Endometrium (tissue), 2 donors: ENCODE measurements around the gene SOX18.

Experiments
- FAIRE-seq: peaks from 2 replicates; lab custom pipeline; 2012; peaks lifted over from hg19 to GRCh38; lab: Jason Lieb, UNC
- donor health status: control.
- donor health status: control.

SOX18 gene

DNA sequence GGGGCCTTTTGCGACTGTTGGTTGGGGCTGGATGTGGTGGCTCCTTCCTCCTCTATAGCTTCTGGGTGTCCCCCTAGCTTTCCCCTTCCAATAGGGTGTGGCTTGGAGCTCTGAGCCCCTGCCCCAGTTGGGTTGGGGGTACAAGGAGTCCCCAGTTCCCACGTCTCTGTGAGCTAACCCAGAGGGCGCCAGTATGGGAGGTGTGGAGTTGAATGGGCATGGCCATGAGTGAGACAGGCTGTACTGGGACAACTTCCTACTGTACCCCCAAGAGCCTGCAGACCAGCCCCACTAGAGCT lies 12.3 kb downstream of the SOX18 start:
- no peak for FAIRE-seq

DNA sequence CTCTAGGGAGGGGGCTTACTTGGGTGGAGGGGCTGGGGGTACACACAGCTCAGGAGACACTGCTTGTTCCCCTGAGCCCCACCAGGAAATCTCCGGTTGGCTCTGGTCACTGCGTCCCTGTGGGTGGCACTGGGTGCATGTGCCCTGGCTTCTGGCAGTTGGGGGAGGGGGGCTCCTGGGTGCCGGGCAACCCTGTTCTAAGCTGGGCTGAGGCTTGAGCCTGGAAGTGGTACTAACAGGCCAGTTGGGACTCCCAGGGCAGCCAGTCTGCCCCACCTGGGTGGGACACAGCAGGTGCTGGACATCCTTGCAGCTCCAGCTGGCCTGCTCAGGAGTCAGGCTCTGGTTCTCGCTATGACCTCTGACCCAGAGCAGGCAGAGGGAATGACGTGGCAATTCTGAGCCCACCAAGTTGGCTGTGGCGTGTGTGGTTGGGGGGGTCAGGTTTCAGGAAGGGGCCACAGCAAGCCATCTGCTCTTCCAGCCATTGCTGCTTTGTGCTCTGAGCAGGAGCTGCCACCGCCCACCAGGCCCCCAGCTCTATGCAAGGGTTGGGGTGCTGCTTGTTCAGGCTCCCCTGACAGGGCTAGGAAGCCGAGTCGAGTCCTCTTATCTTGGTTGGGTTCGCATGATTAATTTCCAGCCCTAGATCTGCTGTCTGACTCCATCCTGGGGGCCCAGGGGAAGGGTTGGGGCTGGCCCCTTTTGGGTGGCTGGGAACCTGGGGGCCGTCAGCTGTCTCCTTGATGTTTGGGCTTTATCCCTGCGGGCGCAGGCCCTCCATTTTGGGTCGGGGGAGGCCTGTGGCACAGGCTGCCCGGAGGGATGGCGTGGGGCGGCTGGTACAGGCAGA lies 12.9 kb downstream of the SOX18 start:
- no peak for FAIRE-seq

DNA sequence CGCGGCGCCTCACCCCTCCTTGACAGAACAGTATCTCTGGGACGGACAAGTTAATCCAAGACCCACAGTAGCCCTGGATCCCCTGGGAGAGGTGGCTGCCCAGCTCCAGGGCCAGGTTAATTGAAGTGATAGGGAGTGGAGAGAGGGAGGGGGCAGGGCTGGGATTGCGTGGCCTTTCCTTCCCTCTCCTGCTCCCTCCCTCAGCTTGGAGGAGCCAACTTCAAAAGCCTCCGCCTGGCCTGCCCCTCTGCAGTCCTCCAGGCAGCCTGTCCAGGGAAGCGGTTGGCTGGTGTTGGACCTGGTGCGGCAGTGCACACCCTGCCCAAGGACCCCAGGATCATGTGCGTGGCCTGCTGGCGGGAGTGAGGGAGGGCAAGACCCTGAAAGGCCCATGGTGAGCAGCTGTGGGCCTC lies 13.5 kb downstream of the SOX18 start, which contains the start of gene C20orf204:
Gene C20orf204 (plus strand): TSS at position 250 of the 413 bp plus-strand sequence. CDS start 142 bp downstream, at position 392.
- FAIRE-seq, result no peak

DNA sequence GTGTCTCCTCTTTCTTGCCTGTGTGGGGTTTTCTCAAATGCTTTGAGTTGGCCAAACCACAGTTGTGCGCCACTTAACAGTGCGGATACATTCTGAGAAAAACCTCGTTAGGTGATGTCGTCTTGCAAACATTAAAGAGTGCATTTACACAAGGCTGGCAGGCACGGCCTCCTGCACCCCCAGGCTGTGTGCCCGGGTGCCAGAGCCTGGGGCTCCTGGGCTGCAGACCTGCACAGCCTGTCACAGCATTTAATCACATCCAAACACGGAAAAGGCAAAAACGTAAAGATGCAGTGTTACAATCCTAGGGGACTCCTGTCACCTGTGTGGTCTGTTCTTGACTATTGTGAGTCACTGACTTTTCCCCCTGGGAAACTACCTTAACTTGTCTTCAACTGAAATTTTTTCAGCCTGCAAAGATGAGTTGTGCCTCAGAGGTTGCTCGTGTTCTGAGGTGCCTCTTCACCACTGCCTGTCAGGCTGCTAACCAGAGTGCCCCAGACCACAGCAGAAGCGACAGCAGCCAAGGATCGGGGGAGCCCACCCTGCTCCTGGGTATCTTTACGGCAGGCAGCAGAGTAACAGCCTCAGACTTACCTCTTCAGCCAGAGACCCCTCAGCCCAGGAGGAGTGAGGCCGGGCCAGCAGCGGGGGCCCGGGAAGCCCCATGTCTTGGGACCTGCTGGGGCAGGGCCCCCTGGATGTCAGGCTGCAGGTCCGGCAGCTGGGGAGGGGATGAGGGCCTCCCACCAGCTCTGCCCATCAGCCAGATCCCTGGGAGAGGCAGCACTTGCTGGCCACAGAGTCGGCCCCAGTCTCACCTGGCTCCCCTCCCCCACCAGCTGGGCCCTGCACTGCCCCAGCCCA lies 14.1 kb downstream of the SOX18 start:
- no peak for FAIRE-seq

DNA sequence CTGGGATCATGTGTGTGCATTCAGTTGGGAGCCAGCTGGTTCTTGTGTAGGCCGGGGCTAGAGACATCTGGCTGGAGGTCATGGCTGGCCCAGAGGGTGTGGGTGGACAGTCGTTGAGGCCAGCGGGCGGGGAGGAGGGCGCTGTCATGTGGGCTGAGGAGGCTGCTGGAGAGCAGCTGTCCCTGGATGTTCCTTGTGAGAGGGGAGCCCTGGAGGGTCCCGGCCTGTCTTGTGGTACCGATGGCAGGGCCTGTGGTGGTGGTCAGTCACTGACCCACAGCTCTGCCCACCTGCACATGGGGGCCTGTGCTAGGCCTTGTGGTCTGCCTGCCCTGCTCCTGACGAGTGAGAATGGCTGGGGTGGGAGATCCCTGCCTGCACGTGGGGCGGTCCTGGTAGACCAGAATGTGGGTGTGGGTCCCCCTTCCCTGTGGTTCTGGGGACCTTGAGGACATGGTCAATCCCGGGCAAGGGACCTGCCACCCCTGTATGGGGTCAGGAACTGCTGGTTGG lies 15.4 kb downstream of the SOX18 start:
- no peak for FAIRE-seq

DNA sequence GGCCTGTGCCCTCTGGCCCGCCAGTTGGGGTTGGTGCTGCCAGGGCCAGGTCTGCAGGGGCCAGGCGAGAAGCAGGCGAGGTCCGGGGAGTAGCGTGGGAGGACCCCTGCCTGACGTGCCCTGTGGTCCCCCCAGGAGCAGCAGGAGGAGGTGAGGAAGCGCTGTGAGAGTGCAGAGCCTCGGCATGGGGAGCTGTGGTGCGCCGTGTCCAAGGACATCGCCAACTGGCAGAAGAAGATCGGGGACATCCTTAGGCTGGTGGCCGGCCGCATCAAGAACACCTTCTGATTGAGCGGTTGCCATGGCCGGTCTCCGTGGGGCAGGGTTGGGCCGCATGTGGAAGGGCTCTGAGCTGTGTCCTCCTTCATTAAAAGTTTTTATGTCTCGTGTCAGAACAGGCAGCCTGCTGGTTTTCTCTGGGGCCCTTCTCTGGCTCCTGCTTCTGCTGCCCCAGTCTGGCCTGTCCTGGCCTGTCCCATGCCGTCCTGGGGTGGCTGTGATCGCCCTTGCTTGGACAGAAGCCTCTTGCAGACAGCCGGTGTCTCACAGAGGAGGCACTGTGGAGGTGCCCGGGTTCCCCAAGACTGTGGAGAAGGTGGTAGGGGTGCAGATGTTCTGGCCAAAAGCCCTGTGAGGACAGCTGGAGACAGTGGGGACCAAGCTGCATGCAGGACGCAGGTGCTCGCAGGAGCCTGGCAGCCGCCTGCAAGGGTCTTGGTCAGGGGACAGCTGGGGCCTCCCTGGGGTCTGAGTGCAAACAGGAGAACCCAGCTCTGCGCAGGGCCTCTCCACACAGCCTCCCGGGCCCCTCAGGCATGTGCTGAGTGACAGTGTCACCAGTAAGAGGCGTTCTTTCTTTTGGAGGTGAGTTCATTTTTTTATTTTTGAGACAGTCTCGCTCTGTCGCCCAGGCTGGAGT lies 16.5 kb downstream of the SOX18 start:
- FAIRE-seq, result no peak

DNA sequence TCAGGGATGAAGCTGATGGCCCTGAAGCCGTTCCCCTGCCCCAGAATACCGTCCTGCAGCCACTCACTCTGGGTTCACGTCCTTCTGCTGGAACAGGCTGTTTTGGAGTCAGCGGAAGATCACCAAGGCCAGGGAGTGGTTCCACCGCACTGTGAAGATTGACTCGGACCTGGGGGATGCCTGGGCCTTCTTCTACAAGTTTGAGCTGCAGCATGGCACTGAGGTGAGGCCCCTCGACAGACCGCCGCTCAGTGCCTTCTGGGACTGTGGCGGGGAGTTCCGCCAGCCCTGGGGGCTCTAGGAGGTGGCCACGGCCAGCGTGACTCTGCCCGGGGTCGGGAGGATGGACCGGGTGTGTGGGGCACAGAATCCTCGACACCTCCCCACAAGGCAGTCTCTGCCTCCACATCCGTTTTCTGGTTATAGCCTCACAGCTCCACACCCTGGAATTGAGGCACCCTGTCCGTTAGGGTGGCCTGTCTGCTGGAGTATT lies 17.6 kb downstream of the SOX18 start:
- no peak for FAIRE-seq

DNA sequence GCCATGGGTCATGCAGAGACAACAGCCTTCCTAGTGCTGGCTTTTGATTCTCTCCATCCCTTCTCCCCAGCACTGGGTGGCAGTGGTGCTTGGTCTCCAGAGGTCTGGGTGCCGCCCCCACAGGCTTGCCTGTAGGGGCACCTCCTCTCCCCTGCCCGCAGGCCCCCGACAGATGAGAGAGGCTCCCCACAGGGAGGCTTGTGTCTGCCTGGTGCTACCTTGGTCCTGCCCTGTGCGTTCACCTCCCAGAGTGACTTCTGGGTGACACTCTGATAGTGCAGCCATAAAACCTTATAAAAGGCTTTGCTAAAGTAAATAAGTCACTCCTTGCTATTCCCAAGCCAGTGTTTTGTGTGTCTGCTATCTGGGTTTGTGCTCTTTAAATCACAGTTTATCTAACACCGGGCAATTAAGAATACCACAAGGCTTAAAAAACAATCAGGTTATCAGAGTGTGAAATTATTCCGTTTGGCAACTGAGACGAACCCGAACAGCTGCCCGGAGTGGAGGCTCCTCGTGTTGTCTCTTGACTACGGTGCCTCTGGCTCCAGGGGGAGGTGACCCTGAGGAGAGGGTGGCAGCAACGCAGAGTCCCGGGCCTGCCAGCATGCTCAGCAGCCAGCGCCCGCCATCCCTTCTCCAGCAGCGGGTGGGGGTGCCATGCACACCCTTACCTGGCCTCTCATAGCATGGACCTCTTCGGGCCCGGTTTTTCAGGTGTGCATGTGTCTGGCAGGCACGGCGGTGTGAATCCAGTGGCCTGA lies 18.9 kb downstream of the SOX18 start:
- FAIRE-seq, result no peak

DNA sequence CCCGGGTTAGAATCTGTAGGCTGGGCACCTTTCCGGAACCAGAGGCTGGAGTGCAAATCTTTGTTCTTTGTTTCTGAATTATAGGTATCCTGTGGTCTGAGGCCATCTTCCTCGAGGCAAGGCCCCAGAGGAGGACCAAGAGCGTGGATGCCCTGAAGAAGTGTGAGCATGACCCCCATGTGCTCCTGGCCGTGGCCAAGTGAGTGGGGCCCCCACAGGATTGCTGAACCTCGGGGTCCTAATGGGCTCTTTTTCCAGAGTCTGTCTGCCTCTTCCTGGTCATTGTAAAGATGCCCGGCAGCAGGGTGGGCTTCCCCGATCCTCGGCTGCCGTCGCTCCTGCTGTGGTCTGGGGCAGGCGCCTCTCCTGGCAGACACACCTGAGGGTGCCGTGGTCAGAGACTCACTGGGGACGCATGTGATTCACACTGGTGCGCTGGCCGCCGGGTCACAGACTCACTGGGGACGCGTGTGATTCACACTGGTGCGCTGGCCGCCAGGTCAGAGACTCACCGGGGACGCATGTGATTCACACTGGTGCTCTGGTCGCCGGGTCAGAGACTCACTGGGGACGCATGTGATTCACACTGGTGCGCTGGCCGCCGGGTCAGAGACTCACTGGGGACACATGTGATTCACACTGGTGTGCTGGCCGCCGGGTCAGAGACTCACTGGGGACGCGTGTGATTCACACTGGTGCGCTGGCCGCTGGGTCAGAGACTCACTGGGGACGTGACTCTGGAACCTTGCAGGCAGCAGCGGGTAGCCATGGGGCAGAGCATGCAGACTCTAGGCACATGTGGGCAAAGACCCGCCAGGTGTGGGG lies 19.9 kb downstream of the SOX18 start:
- FAIRE-seq, result no peak

DNA sequence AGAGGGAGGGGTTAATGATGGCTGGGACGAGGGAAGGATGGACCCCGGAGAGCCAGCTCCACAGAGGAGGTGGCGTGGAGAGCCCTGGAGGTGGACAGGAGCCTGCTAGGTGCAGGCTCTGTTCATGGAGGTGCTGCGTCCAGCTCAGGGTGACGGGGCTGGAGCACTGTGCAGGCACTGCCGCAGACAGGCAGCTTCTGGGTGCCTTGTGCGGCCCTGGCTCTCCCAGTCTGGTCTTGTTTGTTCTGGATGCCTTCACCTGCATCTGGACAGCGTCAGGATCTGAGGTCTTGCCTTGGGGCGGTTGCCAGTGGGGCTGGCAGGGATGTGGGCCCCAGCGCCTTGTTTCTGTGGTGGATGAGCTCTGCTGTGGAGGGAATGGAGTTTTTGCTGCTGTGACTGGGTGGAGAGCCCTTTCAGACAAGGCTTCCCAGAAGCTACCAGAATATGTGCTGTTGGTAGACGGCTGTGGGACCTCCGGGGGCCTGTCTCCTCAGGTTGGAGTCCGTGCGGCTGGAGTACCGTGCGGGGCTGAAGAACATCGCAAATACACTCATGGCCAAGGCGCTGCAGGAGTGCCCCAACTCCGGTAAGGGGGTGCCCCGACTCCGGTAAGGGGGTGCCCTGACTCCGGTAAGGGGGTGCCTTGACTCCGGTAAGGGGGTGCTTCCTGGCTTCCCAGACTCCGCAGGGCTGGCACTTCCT lies 21.3 kb downstream of the SOX18 start:
- no peak for FAIRE-seq

DNA sequence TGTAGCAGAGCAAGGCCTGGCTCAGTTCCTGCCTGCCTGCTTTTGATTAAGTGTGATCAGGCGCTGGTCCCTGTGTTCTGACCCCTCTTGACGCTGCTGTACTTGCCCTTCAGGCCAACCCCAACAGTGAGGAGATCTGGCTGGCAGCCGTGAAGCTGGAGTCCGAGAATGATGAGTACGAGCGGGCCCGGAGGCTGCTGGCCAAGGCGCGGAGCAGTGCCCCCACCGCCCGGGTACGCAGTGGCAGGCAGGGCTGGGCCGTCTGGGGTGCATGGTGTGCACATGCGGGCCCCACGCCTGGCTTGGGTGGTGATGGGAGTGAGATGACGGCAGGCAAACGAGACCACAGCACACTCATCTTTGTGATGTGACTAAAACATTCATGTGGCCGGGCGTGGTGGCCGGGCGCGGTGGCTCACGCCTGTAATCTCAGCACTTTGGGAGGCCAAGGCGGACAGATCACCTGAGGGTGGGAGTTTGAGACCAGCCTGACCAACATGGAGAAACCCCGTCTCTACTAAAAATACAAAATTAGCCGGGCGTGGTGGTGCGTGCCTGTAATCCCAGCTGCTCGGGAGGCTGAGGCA lies 23.5 kb downstream of the SOX18 start:
- no peak for FAIRE-seq

DNA sequence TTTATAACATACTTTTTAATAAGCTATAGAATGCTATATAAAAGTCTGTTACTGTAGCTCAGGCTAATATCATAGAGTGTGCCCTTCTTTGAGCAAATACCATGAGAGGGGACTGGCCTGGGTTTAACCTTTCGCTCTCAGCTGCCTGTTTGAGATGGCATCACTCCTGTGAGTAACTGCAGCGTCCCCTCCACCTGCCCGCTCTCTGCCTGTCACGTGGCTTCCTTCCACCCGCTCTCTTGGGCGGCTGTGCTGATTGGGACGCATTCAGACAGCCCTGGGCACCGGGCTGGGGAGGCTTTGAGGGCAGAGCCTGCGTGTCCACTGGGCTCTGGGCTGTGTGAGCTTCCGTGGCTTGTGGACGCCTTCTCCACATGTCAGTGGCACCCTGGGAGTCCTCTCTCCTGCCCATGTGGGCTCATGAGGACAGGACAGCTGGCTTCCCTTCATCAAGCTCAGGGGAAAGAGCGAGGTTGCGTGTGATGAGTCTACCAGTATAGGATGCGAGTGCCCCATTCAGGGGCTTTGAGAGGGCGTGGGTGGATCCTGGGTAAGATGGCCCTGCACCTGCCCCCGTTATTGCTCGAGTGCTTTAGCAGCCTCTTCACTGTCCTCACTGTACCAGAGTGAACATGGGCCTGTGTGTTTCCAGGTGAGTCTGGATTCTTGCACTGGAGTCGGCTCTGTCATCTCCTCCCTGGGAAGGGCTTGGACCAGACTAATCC lies 24.2 kb downstream of the SOX18 start:
- FAIRE-seq, result no peak

DNA sequence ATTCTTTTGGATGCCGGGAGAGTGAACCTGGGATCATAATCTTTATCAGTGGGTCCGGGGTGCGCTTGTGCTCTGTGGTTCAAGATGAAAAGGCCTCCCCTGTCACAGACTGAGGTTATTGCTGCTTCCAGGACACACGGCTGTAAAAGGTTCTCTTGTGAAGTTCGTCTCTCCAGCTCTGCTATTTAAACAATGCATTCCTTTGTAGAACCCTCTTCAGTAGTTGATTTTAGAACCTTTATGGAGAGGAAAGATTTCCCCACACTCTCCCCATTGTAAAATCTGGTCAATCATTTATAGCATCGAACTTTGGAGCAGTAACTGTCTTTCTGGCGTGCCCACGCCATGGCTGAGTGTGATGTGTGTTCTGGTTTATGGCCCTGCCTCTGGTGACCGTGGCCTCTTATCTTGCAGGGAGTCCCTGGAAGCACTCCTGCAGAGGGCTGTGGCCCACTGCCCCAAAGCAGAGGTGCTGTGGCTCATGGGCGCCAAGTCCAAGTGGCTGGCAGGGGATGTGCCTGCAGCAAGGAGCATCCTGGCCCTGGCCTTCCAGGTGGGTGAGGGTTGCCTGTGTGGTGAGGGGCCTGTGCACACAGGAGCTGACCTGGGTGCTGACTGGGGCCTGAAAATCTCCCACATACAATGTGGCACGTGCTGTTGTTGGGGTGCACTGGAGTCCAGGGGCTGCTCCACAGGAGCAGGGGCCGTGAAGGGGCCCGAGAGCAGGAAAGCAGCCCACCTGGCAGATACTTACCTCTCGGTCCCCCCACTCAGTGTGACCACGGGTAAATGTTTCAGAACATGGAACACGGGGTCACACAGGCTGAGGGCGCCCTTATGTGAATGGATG lies 25.1 kb downstream of the SOX18 start:
- FAIRE-seq, result no peak

DNA sequence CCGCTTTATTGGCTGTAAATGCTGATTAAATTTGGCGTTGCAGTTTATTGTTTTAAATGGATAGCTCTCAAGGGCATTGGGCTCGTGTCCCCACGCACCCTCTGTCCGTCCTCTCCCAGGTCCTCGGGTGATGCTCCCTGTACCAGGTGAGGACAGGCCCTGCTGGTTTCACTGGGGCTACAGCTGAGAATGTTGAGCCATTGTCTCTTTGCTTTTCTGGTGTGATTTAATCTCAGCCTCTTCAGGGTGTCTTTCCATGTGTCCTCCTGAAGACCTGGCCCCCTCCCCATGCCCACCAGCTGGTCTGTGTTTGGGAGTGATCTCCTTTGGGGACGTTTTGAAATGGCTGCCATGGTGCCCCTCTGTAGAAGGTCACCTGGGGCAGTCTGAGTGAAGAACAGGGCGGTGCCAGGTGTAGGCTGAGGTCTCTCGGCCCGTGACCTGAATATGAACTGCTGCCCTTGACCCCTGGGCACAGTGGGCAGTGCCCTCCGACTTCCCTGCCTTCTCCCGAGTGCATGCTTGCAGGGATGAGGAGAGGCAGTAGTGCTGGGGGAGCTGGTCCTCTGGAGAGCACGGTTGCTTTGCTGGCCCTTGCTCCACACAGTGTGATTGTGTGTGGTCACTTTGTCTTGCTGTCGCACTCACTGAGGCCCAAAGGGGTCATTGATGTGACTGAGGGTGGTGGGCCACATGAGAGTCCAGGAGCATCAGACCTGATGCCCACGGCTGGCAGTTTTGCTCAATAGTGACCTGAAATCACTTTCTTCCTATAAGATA lies 25.9 kb downstream of the SOX18 start:
- FAIRE-seq, result no peak

DNA sequence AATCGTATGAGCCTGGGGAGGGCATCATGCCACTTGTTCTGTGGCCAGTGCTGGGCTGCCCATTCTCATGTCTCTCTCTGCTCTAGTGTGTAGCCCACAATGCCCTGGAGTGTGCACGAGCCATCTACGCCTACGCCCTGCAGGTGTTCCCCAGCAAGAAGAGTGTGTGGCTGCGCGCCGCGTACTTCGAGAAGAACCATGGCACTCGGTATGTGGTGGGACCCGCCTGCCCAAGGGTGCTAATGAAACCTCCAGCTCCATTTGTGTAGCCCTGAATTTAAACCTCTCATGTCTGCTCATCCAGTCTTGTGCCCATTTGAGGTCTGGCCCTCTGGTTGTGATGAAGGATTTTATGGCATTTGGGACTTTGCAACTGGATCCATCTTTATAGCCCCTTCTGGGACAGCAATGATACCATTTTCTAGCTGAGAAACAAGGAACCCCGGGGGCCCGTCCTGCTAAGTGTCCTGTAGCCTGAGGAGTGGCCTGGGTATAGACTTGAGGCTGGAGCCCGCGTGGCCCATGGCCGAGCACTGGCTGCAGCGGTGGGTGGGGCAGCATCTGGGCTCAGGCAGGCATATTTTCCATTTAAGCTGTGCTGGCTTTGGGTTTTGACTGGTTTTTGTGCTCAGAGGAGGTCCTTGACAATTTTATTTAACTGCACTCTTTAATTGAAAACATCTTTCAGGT lies 26.6 kb downstream of the SOX18 start:
- no peak for FAIRE-seq
